Caco-2 (cell line): Measurements from ENCODE around the gene SFXN1. TPM values are rescaled to one million over a fixed set of nuclear protein-coding genes. Genes with fewer than 3 reads are reported as not detected.
"Not testable (repeated sequence)": the region's sequence is repeated elsewhere in the genome, so short reads cannot be mapped to it uniquely, and the experiment has no call there.

Source experiments
- BruUV-seq: library from RNA; stranded (reverse); fragments of 400-500 nt; replicated peaks from 2 replicates; lab custom pipeline; 2021; lab: Mats Ljungman, UMichigan
- CTCF ChIA-PET: fragments of 300-600 bp; sonication (Branson Sonifier 250); formaldehyde crosslinking; loops from one replicate; lab custom pipeline; 2022; ENCODE audit warnings: antibody characterized with exemption; lab: Charles Lee
- POLR2A ChIA-PET: fragments of 300-600 bp; sonication (Branson Sonifier 250); formaldehyde crosslinking; loops from one replicate; lab custom pipeline; 2022; ENCODE audit warnings: antibody characterized with exemption; lab: Charles Lee
- DNase-seq, 2 experiments: peaks; one replicate each; pipeline versions ENCODE4 v3.0.0 to v3.0.0-alpha.2; 2020 to 2022
- H3K27me3 ChIP-seq: replicated peaks from 2 replicates; pipeline ENCODE4 v1.6.0; 2011; ENCODE audit warnings: low read length; ENCODE audit not compliant: control insufficient read depth, insufficient read depth
- H3K36me3 ChIP-seq: 2 replicates; pipeline ENCODE4 v1.5.1; 2011; ENCODE audit warnings: low read length; ENCODE audit not compliant: control insufficient read depth, insufficient read depth
- H3K4me1 ChIP-seq: fragments of 250-450 bp; sonication (Bioruptor Pico); 2 replicates; pipeline ENCODE4 v1.5.1; 2020; ENCODE audit warnings: mild to moderate bottlenecking
- H3K4me3 ChIP-seq: 2 replicates; pipeline ENCODE4 v1.5.1; 2011; ENCODE audit warnings: low read depth, mild to moderate bottlenecking, control low read depth, low read length
- H3K9me3 ChIP-seq: fragments of 250-450 bp; sonication (Bioruptor Pico); 2 replicates; pipeline ENCODE4 v1.5.1; 2020; ENCODE audit warnings: mild to moderate bottlenecking, moderate library complexity
- H3K27ac Mint-ChIP-seq: one replicate; pipeline ENCODE4 v1.8.0; 2022; ENCODE audit warnings: mixed read lengths; ENCODE audit not compliant: unreplicated experiment
- H3K27me3 Mint-ChIP-seq: one replicate; pipeline ENCODE4 v1.8.0; 2022; ENCODE audit warnings: mixed read lengths; ENCODE audit not compliant: insufficient read depth, unreplicated experiment
- H3K36me3 Mint-ChIP-seq: one replicate; pipeline ENCODE4 v1.8.0; 2022; ENCODE audit warnings: mild to moderate bottlenecking, mixed read lengths; ENCODE audit not compliant: insufficient read depth, unreplicated experiment
- H3K4me1 Mint-ChIP-seq: one replicate; pipeline ENCODE4 v1.8.0; 2022; ENCODE audit warnings: low read depth, mixed read lengths; ENCODE audit not compliant: unreplicated experiment
- H3K4me3 Mint-ChIP-seq: one replicate; pipeline ENCODE4 v1.8.0; 2022; ENCODE audit warnings: mild to moderate bottlenecking, moderate library complexity, mixed read lengths; ENCODE audit not compliant: unreplicated experiment
- H3K9me3 Mint-ChIP-seq: one replicate; pipeline ENCODE4 v1.8.0; 2022; ENCODE audit warnings: mixed read lengths; ENCODE audit not compliant: unreplicated experiment
- intact Hi-C: fragments of 100-400 bp; cut with micrococcal nuclease; formaldehyde crosslinking; loops from one replicate; pipeline ENCODE4 v1.10.0; 2022; ENCODE audit not compliant: unreplicated experiment
- total RNA-seq: library from RNA; stranded (reverse); gene quantifications from 2 replicates; pipeline ENCODE4 v1.2.3, GENCODE V29; 2022
- TF ChIP-seq, protein P1 (sequence below), 2 experiments: fragments of 200-600 bp in 1 of 2; IDR thresholded peaks; 1 replicate in 1 of 2; 2 replicates in 1 of 2; pipeline versions ENCODE4 v1.5.1 to v1.8.0; 2011 to 2022; ENCODE audit warnings: antibody characterized with exemption in 1 of 2, control low read depth in 1 of 2, inconsistent platforms in 1 of 2, low read depth in 1 of 2, low read length in 1 of 2, mild to moderate bottlenecking in 1 of 2, moderate library complexity in 1 of 2; ENCODE audit not compliant: insufficient read depth in 1 of 2, severe bottlenecking in 1 of 2, unreplicated experiment in 1 of 2

SFXN1 gene
- total RNA-seq, 1 experiment from 2014 or later = 104 TPM

DNA sequence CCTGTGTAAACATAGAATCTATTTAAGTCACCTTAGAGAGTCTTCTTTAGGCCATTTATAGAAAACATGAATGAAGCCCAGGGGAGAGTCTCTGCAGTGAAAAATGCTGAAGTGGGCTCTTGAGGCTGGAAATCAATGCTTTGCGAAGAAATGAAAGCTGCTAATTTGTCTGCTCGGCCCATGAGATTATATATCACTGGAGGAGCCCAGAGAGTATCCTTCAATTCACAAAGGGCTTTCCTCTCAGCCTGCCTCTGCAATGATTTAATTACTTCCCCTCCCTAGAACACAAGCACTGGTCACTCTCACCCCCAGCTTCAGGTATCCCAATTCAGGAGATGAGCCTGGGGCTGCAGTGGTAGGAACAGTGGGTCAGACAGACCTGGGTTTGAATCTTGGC is 26.2 kb upstream of the SFXN1 start:
- BruUV-seq = no TSS peak
- H3K4me3 Mint-ChIP-seq = no peak overlapping the region
- TF ChIP-seq, protein P1, sequence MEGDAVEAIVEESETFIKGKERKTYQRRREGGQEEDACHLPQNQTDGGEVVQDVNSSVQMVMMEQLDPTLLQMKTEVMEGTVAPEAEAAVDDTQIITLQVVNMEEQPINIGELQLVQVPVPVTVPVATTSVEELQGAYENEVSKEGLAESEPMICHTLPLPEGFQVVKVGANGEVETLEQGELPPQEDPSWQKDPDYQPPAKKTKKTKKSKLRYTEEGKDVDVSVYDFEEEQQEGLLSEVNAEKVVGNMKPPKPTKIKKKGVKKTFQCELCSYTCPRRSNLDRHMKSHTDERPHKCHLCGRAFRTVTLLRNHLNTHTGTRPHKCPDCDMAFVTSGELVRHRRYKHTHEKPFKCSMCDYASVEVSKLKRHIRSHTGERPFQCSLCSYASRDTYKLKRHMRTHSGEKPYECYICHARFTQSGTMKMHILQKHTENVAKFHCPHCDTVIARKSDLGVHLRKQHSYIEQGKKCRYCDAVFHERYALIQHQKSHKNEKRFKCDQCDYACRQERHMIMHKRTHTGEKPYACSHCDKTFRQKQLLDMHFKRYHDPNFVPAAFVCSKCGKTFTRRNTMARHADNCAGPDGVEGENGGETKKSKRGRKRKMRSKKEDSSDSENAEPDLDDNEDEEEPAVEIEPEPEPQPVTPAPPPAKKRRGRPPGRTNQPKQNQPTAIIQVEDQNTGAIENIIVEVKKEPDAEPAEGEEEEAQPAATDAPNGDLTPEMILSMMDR (IDR thresholded peaks at IDR 0.05; ENCODE audit: insufficient read depth in 1 of 2, low read depth in 1 of 2, low read length in 1 of 2, severe bottlenecking in 1 of 2, unreplicated experiment in 1 of 2) = no peak
- no peak overlapping the region for H3K4me3 ChIP-seq
- POLR2A ChIA-PET = no interaction called here
- no peak overlapping the region for H3K27ac Mint-ChIP-seq
- intact Hi-C loops = no loop called here
- peaks cover 16% of the 10 kb centered on the region for H3K4me1 ChIP-seq
- no peaks in the 10 kb centered on the region for H3K9me3 ChIP-seq
- peaks cover 9% of the 10 kb centered on the region for H3K9me3 Mint-ChIP-seq
- no peaks in the 10 kb centered on the region for H3K27me3 Mint-ChIP-seq
- H3K4me1 Mint-ChIP-seq = peaks cover 11% of the 10 kb centered on the region
- H3K36me3 ChIP-seq = no peaks in the 10 kb centered on the region
- DNase-seq = no peak
- CTCF ChIA-PET = interaction anchor here (0.6 kb wide), 1 partner anchor 161 kb away, joined by 8 read pairs; no protein-coding TSS in a partner anchor
- no peaks in the 10 kb centered on the region for H3K27me3 ChIP-seq
- H3K36me3 Mint-ChIP-seq = peaks cover 4% of the 10 kb centered on the region

DNA sequence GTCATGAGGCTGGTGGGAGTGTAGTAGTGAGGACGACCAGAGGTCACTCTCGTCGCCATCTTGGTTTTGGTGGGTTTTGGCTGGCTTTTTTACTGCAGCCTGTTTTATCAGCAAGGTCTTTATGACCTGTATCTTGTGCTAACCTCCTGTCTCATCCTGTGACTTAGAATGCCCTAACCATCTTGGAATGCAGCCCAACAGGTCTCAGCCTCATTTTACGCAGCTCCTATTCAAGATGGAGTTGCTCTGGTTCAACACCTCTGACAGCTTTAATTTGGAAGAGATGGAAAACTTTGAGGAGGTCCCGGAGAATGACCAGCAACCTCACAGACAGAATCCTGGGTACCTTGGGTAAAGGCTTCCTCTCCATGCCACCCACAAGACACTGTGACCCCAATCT is 24.0 kb upstream of the SFXN1 start:
- H3K27me3 Mint-ChIP-seq, H3K27ac Mint-ChIP-seq, CTCF ChIA-PET: not testable (repeated sequence)

DNA sequence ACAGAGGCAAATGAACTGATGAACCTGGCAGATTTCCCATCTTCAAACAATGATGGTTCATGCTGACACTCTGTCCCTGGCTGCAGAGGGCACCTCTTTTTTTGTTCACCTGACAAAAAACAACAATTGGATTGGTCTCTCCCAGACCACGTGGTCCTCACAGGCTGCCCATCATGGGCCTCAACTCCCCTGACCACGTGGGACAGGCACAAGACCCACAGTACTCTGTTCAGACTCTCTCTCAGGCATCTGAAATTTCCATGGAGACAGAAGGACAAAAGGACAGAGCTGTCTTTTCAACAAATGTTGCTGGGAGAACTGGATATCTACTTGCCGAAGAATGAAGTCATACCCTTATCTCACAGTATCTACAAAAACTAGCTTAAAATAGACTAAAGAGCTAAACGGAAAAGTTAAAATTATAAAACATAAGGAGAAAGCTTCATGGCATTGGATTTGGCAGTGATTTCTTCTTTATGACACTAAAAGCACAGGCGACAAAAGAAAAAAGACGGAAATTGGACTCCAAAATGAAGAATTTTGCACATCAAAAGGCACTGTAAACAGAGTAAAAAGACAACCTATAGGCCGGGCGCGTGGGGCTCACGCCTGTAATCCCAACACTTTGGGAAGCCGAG is 22.1 kb upstream of the SFXN1 start:
- no peak overlapping the region for H3K4me3 Mint-ChIP-seq
- H3K9me3 Mint-ChIP-seq = peaks cover 9% of the 10 kb centered on the region
- H3K27me3 Mint-ChIP-seq = no peaks in the 10 kb centered on the region
- Histone ChIP-seq H3K4me1 (peaks cover 16% of the 10 kb centered on the region), H3K4me3 (no peak overlapping the region), H3K36me3 (no peaks in the 10 kb centered on the region), H3K9me3 (no peaks in the 10 kb centered on the region), H3K27me3 (no peaks in the 10 kb centered on the region)
- peaks cover 4% of the 10 kb centered on the region for H3K36me3 Mint-ChIP-seq
- ChIA-PET CTCF (no interaction called here), POLR2A (no interaction called here)
- no peak overlapping the region for H3K27ac Mint-ChIP-seq
- peaks cover 11% of the 10 kb centered on the region for H3K4me1 Mint-ChIP-seq
- no peak for DNase-seq
- intact Hi-C loops = loop anchor here (2.0 kb wide), 1 partner anchor 323 kb away; no protein-coding TSS in a partner anchor
- no TSS peak for BruUV-seq
- TF ChIP-seq, protein P1 (IDR thresholded peaks at IDR 0.05; ENCODE audit: insufficient read depth in 1 of 2, low read depth in 1 of 2, low read length in 1 of 2, severe bottlenecking in 1 of 2, unreplicated experiment in 1 of 2) = no peak

More for the DNA sequence above, 24.0 kb upstream of the SFXN1 start:
- H3K27me3 ChIP-seq, BruUV-seq, intact Hi-C loops, DNase-seq, H3K4me3 Mint-ChIP-seq, H3K36me3 ChIP-seq, H3K9me3 Mint-ChIP-seq, H3K4me3 ChIP-seq, POLR2A ChIA-PET, H3K36me3 Mint-ChIP-seq, H3K9me3 ChIP-seq: not testable (repeated sequence)
- peaks cover 16% of the 10 kb centered on the region for H3K4me1 ChIP-seq
- H3K4me1 Mint-ChIP-seq = peaks cover 11% of the 10 kb centered on the region
